GM21576 (cell line): ENCODE results near the gene CD38.

Experiments used
- ATAC-seq: cut with Tn5 transposase; IDR thresholded peaks from one replicate; pipeline ENCODE4 v1.9.1; 2021; ENCODE audit warnings: mild to moderate bottlenecking, moderate library complexity; ENCODE audit not compliant: unreplicated experiment

CD38 gene

DNA sequence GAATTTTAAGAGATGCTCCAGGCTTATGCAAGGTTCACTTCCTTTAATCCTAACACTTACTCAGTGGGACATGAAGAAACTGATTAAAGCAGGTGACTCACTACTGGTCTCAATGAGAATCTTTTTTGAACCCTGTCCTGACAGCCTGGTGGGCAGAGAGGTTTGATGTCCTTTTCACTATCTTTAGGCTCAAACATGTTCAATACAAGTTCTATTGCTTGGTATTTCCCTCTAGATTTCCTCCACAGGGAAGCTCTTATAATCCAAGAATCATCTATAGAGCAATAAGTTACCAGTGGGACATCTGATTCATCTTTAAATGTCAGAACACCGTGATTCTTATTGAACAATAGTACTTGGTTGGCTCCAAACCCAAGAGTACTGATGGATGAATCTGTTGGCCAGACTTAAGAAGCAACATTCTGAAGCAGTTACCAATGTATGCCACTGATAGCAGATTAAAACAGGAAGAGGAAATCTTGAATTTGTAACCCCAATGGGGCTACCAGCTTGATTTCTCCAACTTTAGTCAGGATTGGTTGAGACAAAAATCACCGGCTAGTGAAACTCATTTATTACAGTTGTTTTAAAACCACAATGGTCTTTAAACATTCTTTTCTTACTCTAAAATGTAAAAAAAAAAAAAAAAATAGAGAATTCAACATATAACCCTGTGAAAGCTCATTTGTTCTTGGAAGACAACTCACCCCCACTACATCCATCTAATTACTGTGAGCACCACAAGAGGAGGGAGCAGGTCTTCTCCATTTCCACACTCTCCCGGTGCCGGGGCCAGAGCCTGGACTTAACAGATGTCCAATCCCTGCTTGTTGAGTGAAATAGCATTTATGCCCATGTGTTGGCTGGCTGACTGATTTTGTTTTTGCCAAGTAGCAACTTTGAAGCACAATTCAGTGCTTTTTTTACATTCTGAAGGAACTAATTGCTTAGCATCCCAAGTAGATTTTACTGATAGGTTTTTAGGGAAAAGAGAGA, 117.1 kb downstream of the CD38 start:
- ATAC-seq: no peak

GRCh38 chr4:15897577-15897976, 119.4 kb downstream of the CD38 start:
- no peak for ATAC-seq

DNA sequence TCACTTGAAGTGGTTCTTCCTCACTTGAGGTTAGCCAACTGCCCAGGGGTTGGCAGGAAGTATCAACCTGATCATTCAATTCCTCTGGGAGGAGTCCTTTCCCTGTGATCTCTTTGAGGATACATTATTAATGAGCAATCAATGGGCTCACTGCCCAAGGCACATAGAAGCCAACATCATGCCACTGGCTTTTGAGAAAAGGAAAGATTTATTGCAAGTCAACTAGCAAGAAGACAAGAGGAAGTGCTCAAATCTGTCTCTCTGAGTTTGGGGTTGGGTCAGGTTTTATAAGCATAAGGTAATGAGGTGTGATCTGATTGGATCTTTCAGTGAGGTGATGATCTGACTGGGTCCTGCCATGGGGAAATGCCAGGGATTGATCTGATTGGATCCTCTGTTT, 120.8 kb downstream of the CD38 start:
- ATAC-seq: no peak

DNA sequence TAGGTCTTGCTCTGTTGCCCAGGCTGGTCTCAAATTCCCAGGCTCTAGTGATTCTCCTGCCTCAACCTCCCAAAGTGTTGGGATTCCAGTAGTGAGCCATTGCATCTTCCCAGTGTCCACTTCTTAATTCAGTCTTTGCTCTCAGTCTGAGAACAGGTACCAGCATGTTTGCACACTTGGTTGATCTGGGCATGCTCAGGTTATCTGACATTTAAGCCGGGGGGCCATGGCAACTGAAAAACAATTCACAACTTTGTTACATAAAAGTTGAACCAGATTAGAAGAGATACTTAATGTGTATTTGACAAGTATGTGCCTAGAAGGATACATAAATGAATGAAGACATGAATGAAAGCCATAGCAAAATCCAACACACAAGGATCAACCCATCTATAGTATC, 121.4 kb downstream of the CD38 start:
- ATAC-seq: no peak

- no peak for ATAC-seq
Measured at GRCh38 chr4:15901007-15901406, 122.9 kb downstream of the CD38 start.

DNA sequence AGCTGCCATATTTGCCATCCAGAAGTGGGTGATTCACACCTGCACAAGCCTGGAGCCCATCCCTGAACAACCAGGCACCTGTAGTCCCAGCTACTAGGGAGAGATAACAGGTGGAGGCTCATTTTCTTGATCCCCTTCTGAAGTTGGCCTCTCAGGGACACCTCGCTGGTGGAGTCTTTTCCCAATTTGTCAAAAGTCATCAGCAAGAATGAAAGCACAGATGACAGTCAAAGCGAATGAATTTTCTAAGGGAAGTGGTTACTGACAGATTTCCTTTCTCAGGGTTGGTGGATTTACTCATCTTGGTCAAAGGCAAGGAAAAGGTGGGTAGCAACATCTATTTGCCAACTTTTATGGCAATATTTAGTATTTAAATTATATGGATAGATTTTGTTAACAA, 123.9 kb downstream of the CD38 start:
- ATAC-seq: no peak

GRCh38 chr4:15902746-15903145, 124.6 kb downstream of the CD38 start:
- ATAC-seq: no peak
